GM18526 (cell line): Measurements from ENCODE around the gene SNORC.

ENCODE experiments used
- POLR2A ChIP-seq: IDR thresholded peaks from 3 replicates; pipeline ENCODE4 v1.6.1; 2011; ENCODE audit not compliant: insufficient read length; ENCODE audit errors: extremely low read depth

The SNORC gene

GRCh38 chr2:232896720-232897597 is 26.9 kb downstream of the SNORC start:
- TF ChIP-seq POLR2A = no peak

- no peak for TF ChIP-seq POLR2A
Observed at GRCh38 chr2:232897598-232898408, 27.7 kb downstream of the SNORC start.

GRCh38 chr2:232898592-232899543 is 28.8 kb downstream of the SNORC start:
- TF ChIP-seq POLR2A = no peak

GRCh38 chr2:232900811-232901735 is 31.0 kb downstream of the SNORC start:
- no peak for TF ChIP-seq POLR2A

- TF ChIP-seq POLR2A = no peak
Observed at GRCh38 chr2:232901736-232902578, 31.9 kb downstream of the SNORC start.

GRCh38 chr2:232903989-232904388 is 33.9 kb downstream of the SNORC start:
- no peak for TF ChIP-seq POLR2A

GRCh38 chr2:232908695-232909094 is 38.6 kb downstream of the SNORC start:
- TF ChIP-seq POLR2A = no peak

GRCh38 chr2:232910376-232910775 is 40.3 kb downstream of the SNORC start:
- TF ChIP-seq POLR2A = no peak

GRCh38 chr2:232911712-232912277 is 41.7 kb downstream of the SNORC start:
- TF ChIP-seq POLR2A = no peak

- TF ChIP-seq POLR2A = no peak
Observed at GRCh38 chr2:232913903-232914302, 43.8 kb downstream of the SNORC start.

- no peak for TF ChIP-seq POLR2A
Observed at GRCh38 chr2:232919141-232919540, 49.1 kb downstream of the SNORC start.

- no peak for TF ChIP-seq POLR2A
Observed at GRCh38 chr2:232920055-232920454, 50.0 kb downstream of the SNORC start.

- TF ChIP-seq POLR2A = no peak
Observed at GRCh38 chr2:232920760-232921159, 50.7 kb downstream of the SNORC start.
